ENCODE data around the gene AMDHD2.
"Not testable (repeated sequence)": the region's sequence is repeated elsewhere in the genome, so short reads cannot be mapped to it uniquely, and the experiment has no call there.

Gene AMDHD2

GRCh38 chr16:2520097-2520783 lies at the start of gene AMDHD2:
Gene AMDHD2, plus strand, starts transcription at chr16:2520371. Its CDS starts 88 bp downstream, at chr16:2520459.
- peak; percentile 86 to 88 for DNase-seq (ENCODE audit: low read depth in 2 of 2)

GRCh38 chr16:2470603-2471015 lies 49.6 kb upstream of the AMDHD2 start:
- DNase-seq (ENCODE audit: low read depth in 2 of 2): no peak

GRCh38 chr16:2471016-2471652 lies 49.0 kb upstream of the AMDHD2 start, which contains the start of gene NTN3:
Gene NTN3, plus strand, starts transcription at chr16:2471297. Its CDS starts 405 bp downstream, at chr16:2471702.
- DNase-seq (ENCODE audit: low read depth in 2 of 2): no peak

GRCh38 chr16:2471653-2472487 lies 48.3 kb upstream of the AMDHD2 start:
- no peak for DNase-seq (ENCODE audit: low read depth in 2 of 2)

GRCh38 chr16:2472488-2472864 lies 47.7 kb upstream of the AMDHD2 start:
- no peak for DNase-seq (ENCODE audit: low read depth in 2 of 2)

- DNase-seq (ENCODE audit: low read depth in 2 of 2): no peak
Observed at GRCh38 chr16:2472885-2473445, 47.2 kb upstream of the AMDHD2 start.

- DNase-seq (ENCODE audit: low read depth in 2 of 2): no peak
Observed at GRCh38 chr16:2473446-2473926, 46.7 kb upstream of the AMDHD2 start.

- DNase-seq (ENCODE audit: low read depth in 2 of 2): no peak
Observed at GRCh38 chr16:2473999-2474876, 45.9 kb upstream of the AMDHD2 start.

- DNase-seq (ENCODE audit: low read depth in 2 of 2): peak; percentile 68 to 78
Observed at GRCh38 chr16:2474877-2475412, 45.2 kb upstream of the AMDHD2 start, which contains the start of gene TBC1D24. Gene TBC1D24, plus strand, starts transcription at chr16:2475127. Its CDS starts 21,022 bp downstream, at chr16:2496149.

GRCh38 chr16:2475413-2476344 lies 44.5 kb upstream of the AMDHD2 start:
- DNase-seq (ENCODE audit: low read depth in 2 of 2): no peak

GRCh38 chr16:2476345-2476720 lies 43.8 kb upstream of the AMDHD2 start:
- DNase-seq (ENCODE audit: low read depth in 2 of 2): no peak

- no peak for DNase-seq (ENCODE audit: low read depth in 2 of 2)
Observed at GRCh38 chr16:2476741-2477140, 43.4 kb upstream of the AMDHD2 start.

GRCh38 chr16:2477327-2477726 lies 42.8 kb upstream of the AMDHD2 start:
- no peak for DNase-seq (ENCODE audit: low read depth in 2 of 2)

- DNase-seq (ENCODE audit: low read depth in 2 of 2): no peak
Observed at GRCh38 chr16:2478279-2478678, 41.9 kb upstream of the AMDHD2 start.

GRCh38 chr16:2479996-2480395 lies 40.2 kb upstream of the AMDHD2 start:
- not testable (repeated sequence) for DNase-seq (ENCODE audit: low read depth in 2 of 2)

- no peak for DNase-seq (ENCODE audit: low read depth in 2 of 2)
Observed at GRCh38 chr16:2480948-2481347, 39.2 kb upstream of the AMDHD2 start.

GRCh38 chr16:2481676-2482075 lies 38.5 kb upstream of the AMDHD2 start:
- no peak for DNase-seq (ENCODE audit: low read depth in 2 of 2)

- DNase-seq (ENCODE audit: low read depth in 2 of 2): no peak
Observed at GRCh38 chr16:2482249-2482648, 37.9 kb upstream of the AMDHD2 start.

GRCh38 chr16:2482708-2483534 lies 37.2 kb upstream of the AMDHD2 start:
- no peak for DNase-seq (ENCODE audit: low read depth in 2 of 2)
